ENCODE data around the gene HSPA4L.

HSPA4L gene

DNA sequence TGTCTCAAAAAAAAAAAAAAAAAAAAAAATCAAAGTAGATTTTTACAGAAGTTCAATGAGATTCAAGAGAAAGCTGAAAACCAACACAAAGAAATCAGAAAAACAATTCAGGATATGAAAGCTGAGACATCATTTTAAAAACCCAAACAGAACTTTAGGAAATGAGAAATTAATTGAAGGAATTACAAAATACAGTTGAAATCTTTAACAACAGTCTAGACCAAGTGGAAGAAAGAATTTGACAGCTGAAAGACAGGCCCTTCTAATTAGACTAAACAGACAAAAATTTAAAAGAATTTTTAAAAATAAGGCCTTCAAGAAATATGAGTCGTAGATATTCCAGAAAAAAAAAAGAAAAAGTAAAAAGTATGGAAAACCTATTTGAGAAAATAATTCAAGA, 64.6 kb downstream of the HSPA4L start:
- Histone ChIP-seq H3K4me2 (ENCODE audit: low read length) (no peak overlapping the region), H3F3A (ENCODE audit: insufficient read depth, low read length) (no peaks in the 10 kb centered on the region), H3K27me3 (ENCODE audit: insufficient read depth, low read length) (no peaks in the 10 kb centered on the region), H3K27ac (ENCODE audit: low read depth, low read length, poor library complexity, severe bottlenecking) (no peak overlapping the region), H3K9me3 (ENCODE audit: low read length) (peaks cover 11% of the 10 kb centered on the region), H3K9ac (ENCODE audit: low read length) (no peak overlapping the region), H4K20me1 (ENCODE audit: insufficient read depth, low read length) (no peaks in the 10 kb centered on the region), H3K36me3 (ENCODE audit: insufficient read depth, low read length) (no peaks in the 10 kb centered on the region), H3K9me2 (ENCODE audit: low read depth, low read length) (no peaks in the 10 kb centered on the region), H2AFZ (ENCODE audit: low read length) (no peak overlapping the region), H3K4me1 (ENCODE audit: insufficient read depth, low read length, severe bottlenecking) (no peaks in the 10 kb centered on the region), H3K79me2 (ENCODE audit: insufficient read depth, low read length) (0 out of 2 replicates have a peak, but pooled peaks cover 5% of the 10 kb centered on the region), H3K4me3 (ENCODE audit: low read depth, low read length, poor library complexity, severe bottlenecking) (no peak overlapping the region)
- TF ChIP-seq EZH2 (IDR thresholded peaks at IDR 0.05; ENCODE audit: borderline replicate concordance, low read length), result no peak
- TF ChIP-seq CTCF (IDR thresholded peaks at IDR 0.05; ENCODE audit: low read length), result no peak

DNA sequence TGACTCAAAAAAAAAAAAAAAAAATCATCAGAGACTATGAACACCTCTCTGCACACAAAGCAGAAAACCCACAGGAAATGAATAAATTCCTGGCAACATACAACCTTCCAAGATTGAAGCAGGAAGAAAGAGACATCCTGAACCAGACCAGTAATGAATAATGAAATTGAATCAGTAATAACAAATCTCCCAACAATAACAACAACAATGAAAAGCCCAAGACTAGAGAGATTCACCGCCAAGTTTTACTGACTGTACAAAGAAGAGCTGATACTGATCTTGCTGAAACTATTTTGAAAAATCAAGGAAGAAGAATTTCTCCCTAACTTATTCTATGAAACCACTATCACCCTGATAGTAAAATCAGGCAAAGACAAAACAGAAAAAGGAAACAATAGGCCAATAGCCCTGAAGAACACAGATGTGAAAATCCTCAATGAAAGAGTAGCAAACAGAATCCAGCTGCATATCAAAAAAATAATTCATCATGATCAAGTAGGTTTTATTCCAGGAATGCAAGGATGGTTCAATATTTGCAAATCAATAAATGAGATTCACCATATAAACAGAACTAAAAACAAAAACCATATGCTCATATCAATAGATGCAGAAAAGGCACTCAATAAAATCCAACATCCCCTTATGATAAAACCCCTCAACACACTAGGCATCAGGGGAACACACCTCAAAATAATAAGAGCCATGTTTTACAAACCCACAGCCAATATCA, 67.5 kb downstream of the HSPA4L start:
- 0 out of 2 replicates have a peak, but pooled peaks cover 5% of the 10 kb centered on the region for H3K79me2 ChIP-seq (ENCODE audit: insufficient read depth, low read length)
- no peaks in the 10 kb centered on the region for H4K20me1 ChIP-seq (ENCODE audit: insufficient read depth, low read length)
- H3K4me3 ChIP-seq (ENCODE audit: low read depth, low read length, poor library complexity, severe bottlenecking), result no peak overlapping the region
- H3K27me3 ChIP-seq (ENCODE audit: insufficient read depth, low read length), result no peaks in the 10 kb centered on the region
- H3K36me3 ChIP-seq (ENCODE audit: insufficient read depth, low read length), result no peaks in the 10 kb centered on the region
- no peak overlapping the region for H3K27ac ChIP-seq (ENCODE audit: low read depth, low read length, poor library complexity, severe bottlenecking)
- no peaks in the 10 kb centered on the region for H3K4me1 ChIP-seq (ENCODE audit: insufficient read depth, low read length, severe bottlenecking)
- peaks cover 11% of the 10 kb centered on the region for H3K9me3 ChIP-seq (ENCODE audit: low read length)
- H3K4me2 ChIP-seq (ENCODE audit: low read length), result no peak overlapping the region
- TF ChIP-seq CTCF (IDR thresholded peaks at IDR 0.05; ENCODE audit: low read length) (no peak), EZH2 (IDR thresholded peaks at IDR 0.05; ENCODE audit: borderline replicate concordance, low read length) (no peak)
- H3K9me2 ChIP-seq (ENCODE audit: low read depth, low read length), result no peaks in the 10 kb centered on the region
- H2AFZ ChIP-seq (ENCODE audit: low read length), result no peak overlapping the region
- H3K9ac ChIP-seq (ENCODE audit: low read length), result no peak overlapping the region
- H3F3A ChIP-seq (ENCODE audit: insufficient read depth, low read length), result no peaks in the 10 kb centered on the region

DNA sequence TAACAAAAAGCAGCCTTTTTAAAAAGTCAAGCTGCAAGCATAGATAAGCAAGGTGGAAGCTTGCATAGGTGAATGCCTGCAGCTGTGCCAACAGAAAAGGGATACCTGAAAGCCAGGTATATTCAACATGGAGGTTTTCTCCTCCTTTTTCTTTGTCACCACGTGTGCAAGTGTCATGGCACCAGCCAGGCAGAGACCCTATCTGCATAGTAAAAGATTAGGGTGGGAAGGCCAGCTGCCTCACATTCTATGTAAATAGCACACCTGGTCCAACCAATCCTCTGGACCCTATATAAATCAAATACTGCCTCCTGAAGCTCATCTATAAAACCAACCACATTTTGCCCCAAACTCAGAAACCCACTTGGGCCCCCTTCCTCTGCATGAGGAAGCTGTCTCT, 70.5 kb downstream of the HSPA4L start:
- H3K9ac ChIP-seq (ENCODE audit: low read length), result no peak overlapping the region
- TF ChIP-seq CTCF (IDR thresholded peaks at IDR 0.05; ENCODE audit: low read length) (no peak), EZH2 (IDR thresholded peaks at IDR 0.05; ENCODE audit: borderline replicate concordance, low read length) (no peak)

More for the DNA sequence above, 70.5 kb downstream of the HSPA4L start:
- Histone ChIP-seq H3K36me3 (ENCODE audit: insufficient read depth, low read length) (no peaks in the 10 kb centered on the region), H3K4me3 (ENCODE audit: low read depth, low read length, poor library complexity, severe bottlenecking) (no peak overlapping the region), H3K79me2 (ENCODE audit: insufficient read depth, low read length) (no peaks in the 10 kb centered on the region), H3K27ac (ENCODE audit: low read depth, low read length, poor library complexity, severe bottlenecking) (no peak overlapping the region), H3K4me1 (ENCODE audit: insufficient read depth, low read length, severe bottlenecking) (peaks cover 11% of the 10 kb centered on the region), H3K9me2 (ENCODE audit: low read depth, low read length) (no peaks in the 10 kb centered on the region), H2AFZ (ENCODE audit: low read length) (no peak overlapping the region), H3K9me3 (ENCODE audit: low read length) (peaks cover 7% of the 10 kb centered on the region), H3K27me3 (ENCODE audit: insufficient read depth, low read length) (no peaks in the 10 kb centered on the region), H3F3A (ENCODE audit: insufficient read depth, low read length) (no peaks in the 10 kb centered on the region), H3K4me2 (ENCODE audit: low read length) (no peak overlapping the region), H4K20me1 (ENCODE audit: insufficient read depth, low read length) (no peaks in the 10 kb centered on the region)
